IMR-90 (cell line): ENCODE measurements around the gene FERMT2. TPM values are rescaled to one million over a fixed set of nuclear protein-coding genes. Genes with fewer than 3 reads are reported as not detected.

ENCODE experiments used
- ATAC-seq: fragments of 200-7000 bp; cut with Tn5 transposase; 2 replicates; pipeline ENCODE4 v1.9.1; 2020; ENCODE audit warnings: low read depth, mild to moderate bottlenecking, moderate library complexity
- BruUV-seq: library from RNA; stranded (reverse); fragments of 400-500 nt; replicated peaks from 2 replicates; lab custom pipeline; 2021; lab: Mats Ljungman, UMichigan
- CTCF ChIA-PET: fragments of 300-600 bp; formaldehyde crosslinking; extraction: SDS; loops from one replicate; lab custom pipeline; 2021; ENCODE audit warnings: antibody characterized with exemption; lab: Yijun Ruan, JAX
- POLR2A ChIA-PET: fragments of 300-600 bp; sonication (Branson Sonifier 250); formaldehyde crosslinking; loops from one replicate; lab custom pipeline; 2022; ENCODE audit warnings: antibody characterized with exemption; ENCODE audit not compliant: unreplicated experiment; lab: Charles Lee
- DNase-seq: peaks from one replicate; pipeline ENCODE4 v3.0.0; 2013
- H2AFZ ChIP-seq: replicated peaks from 2 replicates; pipeline ENCODE3; 2013; ENCODE audit warnings: low read length, mild to moderate bottlenecking; ENCODE audit not compliant: poor library complexity
- H2AK5ac ChIP-seq: 2 replicates; pipeline ENCODE4 v1.6.1; 2013; ENCODE audit warnings: low read depth, low read length, inconsistent platforms
- H2AK9ac ChIP-seq: replicated peaks from 2 replicates; pipeline ENCODE3; 2013; ENCODE audit warnings: mild to moderate bottlenecking, low read depth, low read length, moderate library complexity; ENCODE audit not compliant: poor library complexity
- H2BK120ac ChIP-seq: 2 replicates; pipeline ENCODE4 v1.6.1; 2013; ENCODE audit warnings: low read depth, low read length, inconsistent platforms
- H2BK15ac ChIP-seq: 3 replicates; pipeline ENCODE4 v1.6.1; 2013; ENCODE audit warnings: low read depth, low read length, inconsistent platforms
- H2BK20ac ChIP-seq: 2 replicates; pipeline ENCODE4 v1.6.1; 2013; ENCODE audit warnings: low read depth, mild to moderate bottlenecking, inconsistent platforms, low read length, moderate library complexity
- H2BK5ac ChIP-seq: 2 replicates; pipeline ENCODE4 v1.6.1; 2013; ENCODE audit warnings: mild to moderate bottlenecking, low read depth, low read length, inconsistent platforms; ENCODE audit not compliant: poor library complexity, severe bottlenecking
- H3K14ac ChIP-seq: replicated peaks from 2 replicates; pipeline ENCODE4 v1.6.1; 2013; ENCODE audit warnings: low read depth, low read length, inconsistent platforms
- H3K18ac ChIP-seq: 2 replicates; pipeline ENCODE4 v1.6.1; 2013; ENCODE audit warnings: low read depth, low read length, control low read depth
- H3K23ac ChIP-seq: 2 replicates; pipeline ENCODE4 v1.6.1; 2013; ENCODE audit warnings: low read depth, low read length, inconsistent platforms
- H3K27ac ChIP-seq: 2 replicates; pipeline ENCODE4 v1.5.1; 2013; ENCODE audit warnings: mild to moderate bottlenecking, control low read depth, low read length; ENCODE audit not compliant: insufficient read depth
- H3K27me3 ChIP-seq: 2 replicates; pipeline ENCODE4 v1.6.1; 2013; ENCODE audit warnings: low read length; ENCODE audit not compliant: control insufficient read depth, insufficient read depth
- H3K36me3 ChIP-seq: 2 replicates; pipeline ENCODE4 v1.6.1; 2013; ENCODE audit warnings: low read length, mixed read lengths; ENCODE audit not compliant: control insufficient read depth, insufficient read depth
- H3K4ac ChIP-seq: 2 replicates; pipeline ENCODE4 v1.6.1; 2013; ENCODE audit warnings: low read depth, low read length, inconsistent platforms
- H3K4me1 ChIP-seq: 2 replicates; pipeline ENCODE4 v1.6.1; 2013; ENCODE audit warnings: low read length, mixed read lengths; ENCODE audit not compliant: control insufficient read depth, insufficient read depth
- H3K4me2 ChIP-seq: 2 replicates; pipeline ENCODE4 v1.6.1; 2013; ENCODE audit warnings: low read depth, mild to moderate bottlenecking, control low read depth, low read length, moderate library complexity
- H3K4me3 ChIP-seq: 2 replicates; pipeline ENCODE4 v1.5.1; 2013; ENCODE audit warnings: low read depth, mild to moderate bottlenecking, control low read depth, low read length, moderate library complexity; ENCODE audit not compliant: insufficient read depth
- H3K56ac ChIP-seq: 2 replicates; pipeline ENCODE4 v1.6.1; 2013; ENCODE audit warnings: low read length, inconsistent platforms; ENCODE audit not compliant: insufficient read depth; ENCODE audit errors: extremely low read depth
- H3K79me1 ChIP-seq, 2 experiments: 2 replicates each; pipeline ENCODE4 v1.6.1; 2013; ENCODE audit warnings: low read length in 2 of 2, inconsistent platforms in 1 of 2, low read depth in 1 of 2
- H3K9ac ChIP-seq: 2 replicates; pipeline ENCODE4 v1.6.1; 2013; ENCODE audit warnings: low read depth, low read length, control low read depth
- H3K9me1 ChIP-seq: 2 replicates; pipeline ENCODE4 v1.6.1; 2013; ENCODE audit warnings: low read length, inconsistent platforms; ENCODE audit not compliant: insufficient read depth
- H3K9me3 ChIP-seq: 2 replicates; pipeline ENCODE4 v1.6.1; 2013; ENCODE audit warnings: low read length; ENCODE audit not compliant: control insufficient read depth, insufficient read depth
- H4K20me1 ChIP-seq: 2 replicates; pipeline ENCODE4 v1.6.1; 2013; ENCODE audit warnings: low read length, inconsistent platforms; ENCODE audit not compliant: insufficient read depth
- H4K5ac ChIP-seq: 2 replicates; pipeline ENCODE4 v1.6.1; 2013; ENCODE audit warnings: mild to moderate bottlenecking, low read depth, low read length, control low read depth
- H4K8ac ChIP-seq, 2 experiments: 2 replicates each; pipeline ENCODE4 v1.6.1; 2013; ENCODE audit warnings: low read depth in 2 of 2, low read length in 2 of 2, control low read depth in 1 of 2, inconsistent platforms in 1 of 2
- H4K91ac ChIP-seq: 2 replicates; pipeline ENCODE4 v1.6.1; 2013; ENCODE audit warnings: low read depth, low read length, inconsistent platforms; ENCODE audit not compliant: insufficient read depth
- CEBPB ChIP-seq: IDR thresholded peaks from 2 replicates; pipeline ENCODE4 v1.6.1; 2012; ENCODE audit warnings: low read depth, low read length, improper control_type of control experiment
- POLR2A ChIP-seq: IDR thresholded peaks from 2 replicates; pipeline ENCODE4 v1.6.1; 2012; ENCODE audit warnings: mild to moderate bottlenecking, low read depth, low read length
- WGBS, 2 experiments: methylation state at CpG; one replicate each; pipeline versions ENCODE4 v1.1.5 to v1.1.7; 2013; ENCODE audit warnings: missing lambda C conversion rate in 2 of 2; ENCODE audit not compliant: insufficient read length in 1 of 2; ENCODE audit errors: extremely low coverage in 2 of 2; 5-methylcytosine and 5-hydroxymethylcytosine counted together
- dilution Hi-C: fragments of 300-500 bp; cut with HindIII; formaldehyde crosslinking; loops from one replicate; pipeline ENCODE4 v1.14.3; 2018; ENCODE audit warnings: low sequenced_read_pairs; ENCODE audit not compliant: unreplicated experiment
- in situ Hi-C: fragments of 300-500 bp; cut with MboI; formaldehyde crosslinking; loops from 3 replicates; pipeline ENCODE4 v1.14.3; 2019; ENCODE audit warnings: low sequenced_read_pairs, inconsistent platforms, mixed read lengths
- intact Hi-C: fragments of 100-400 bp; cut with micrococcal nuclease; formaldehyde crosslinking; loops from 2 replicates; pipeline ENCODE4 v1.10.0; 2022
- polyA plus RNA-seq, 3 experiments: library from polyadenylated mRNA; depleted of rRNA; stranded (reverse); fragments of >200 nt; gene quantifications; 2 replicates each; pipeline ENCODE4 v1.2.3, GENCODE V29; 2012; ENCODE audit warnings: low replicate concordance in 1 of 3
- total RNA-seq: library from RNA; depleted of rRNA; stranded (reverse); fragments of >200 nt; gene quantifications from 2 replicates; pipeline ENCODE4 v1.2.3, GENCODE V29; 2012

FERMT2 gene
- total and polyA plus RNA-seq, 2 of the 4 experiments (the other 2 are of a cell fraction) = 131 to 217 TPM

DNA sequence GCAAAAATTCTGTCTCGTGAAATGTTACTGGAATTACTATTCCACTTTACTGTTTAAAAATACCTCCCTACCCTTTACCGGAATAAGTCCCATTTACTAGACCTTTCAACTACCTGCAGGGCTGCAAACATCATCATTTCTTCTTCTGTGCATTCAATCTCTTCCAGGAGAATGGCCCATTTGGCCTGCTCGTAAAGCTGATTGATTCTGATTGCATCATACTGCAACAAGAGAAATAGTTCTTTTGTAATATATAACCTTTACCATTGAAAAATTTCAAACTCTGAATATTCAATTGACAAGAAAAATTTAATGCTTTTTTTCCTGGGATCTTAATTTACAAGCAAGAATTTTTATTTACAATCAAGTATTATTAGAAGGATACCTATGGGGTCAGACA lies 72.4 kb downstream of the FERMT2 start:
- Histone ChIP-seq H3K4me1 (peaks cover 16% of the 10 kb centered on the region), H2BK20ac (no peak overlapping the region), H4K8ac (no peak overlapping the region), H4K5ac (no peak overlapping the region), H3K4me3 (no peak overlapping the region), H3K9me3 (no peaks in the 10 kb centered on the region), H3K9me1 (peaks cover 2% of the 10 kb centered on the region; the same call in 1 of the 2 replicates), H2AK9ac (no peak overlapping the region), H2AFZ (no peak overlapping the region), H3K27me3 (no peaks in the 10 kb centered on the region), H3K14ac (no peak overlapping the region), H3K23ac (0 out of 2 replicates have a peak overlapping the region, but pooled peaks have one; percentile 29), H3K56ac (no peak overlapping the region), H2BK120ac (no peak overlapping the region), H2BK5ac (peak overlapping the region; percentile 46), H3K27ac (peak overlapping the region; percentile 14; the same call in 1 of the 2 replicates), H3K4me2 (no peak overlapping the region), H2BK15ac (no peak overlapping the region), H3K9ac (no peak overlapping the region), H4K91ac (no peak overlapping the region), H4K20me1 (peaks cover 15% of the 10 kb centered on the region; the same call in 1 of the 2 replicates), H3K36me3 (peaks cover 29% of the 10 kb centered on the region), H3K18ac (no peak overlapping the region), H2AK5ac (no peak overlapping the region), H3K4ac (no peak overlapping the region), H3K79me1 (peaks cover 14 to 48% of the 10 kb centered on the region in 2 experiments)
- in situ Hi-C loops (no loop called here), intact Hi-C loops (loop anchor here (5.0 kb wide), 2 partner anchors 44 to 69 kb away; no protein-coding TSS in a partner anchor), dilution Hi-C loops (no loop called here)
- ChIA-PET CTCF (no interaction called here), POLR2A (no interaction called here)
- ATAC-seq (no peak), DNase-seq (no peak)
- no CpG with 5 or more reads among the region's 3 CpGs for WGBS, 2 experiments
- BruUV-seq = no TSS peak
- TF ChIP-seq CEBPB (peak; percentile 82), POLR2A (no peak)
